ENCODE results near the gene SLC39A1.

DNA sequence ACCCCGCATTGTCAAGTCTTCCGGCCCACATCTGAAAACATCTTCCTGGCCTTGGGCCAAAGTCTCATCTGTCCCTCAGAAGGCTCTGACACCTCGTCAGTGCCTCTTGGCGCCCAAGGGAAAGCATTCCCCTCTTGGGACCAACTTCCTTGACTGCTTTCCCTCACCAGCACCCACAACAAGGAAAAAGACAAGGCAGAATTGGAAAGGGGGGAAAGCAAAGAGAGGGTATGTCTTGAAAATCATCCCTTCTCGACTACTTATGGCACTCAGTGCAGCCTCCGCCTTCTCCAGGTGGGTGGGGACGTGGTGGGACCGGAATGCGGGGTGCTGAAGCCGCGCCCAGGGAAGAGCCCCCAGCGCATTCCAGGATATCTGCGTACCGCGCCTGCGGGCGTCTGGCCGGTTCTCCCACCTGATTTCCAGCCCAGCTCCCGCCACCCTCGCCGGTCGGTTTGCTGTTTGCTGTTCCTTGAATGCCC lies 554 bp upstream of the SLC39A1 start:
- TF ChIP-seq EZH2 (IDR thresholded peaks at IDR 0.05; ENCODE audit: borderline replicate concordance, low read depth, low read length, poor library complexity, severe bottlenecking), result no peak
- TF ChIP-seq, protein P1, sequence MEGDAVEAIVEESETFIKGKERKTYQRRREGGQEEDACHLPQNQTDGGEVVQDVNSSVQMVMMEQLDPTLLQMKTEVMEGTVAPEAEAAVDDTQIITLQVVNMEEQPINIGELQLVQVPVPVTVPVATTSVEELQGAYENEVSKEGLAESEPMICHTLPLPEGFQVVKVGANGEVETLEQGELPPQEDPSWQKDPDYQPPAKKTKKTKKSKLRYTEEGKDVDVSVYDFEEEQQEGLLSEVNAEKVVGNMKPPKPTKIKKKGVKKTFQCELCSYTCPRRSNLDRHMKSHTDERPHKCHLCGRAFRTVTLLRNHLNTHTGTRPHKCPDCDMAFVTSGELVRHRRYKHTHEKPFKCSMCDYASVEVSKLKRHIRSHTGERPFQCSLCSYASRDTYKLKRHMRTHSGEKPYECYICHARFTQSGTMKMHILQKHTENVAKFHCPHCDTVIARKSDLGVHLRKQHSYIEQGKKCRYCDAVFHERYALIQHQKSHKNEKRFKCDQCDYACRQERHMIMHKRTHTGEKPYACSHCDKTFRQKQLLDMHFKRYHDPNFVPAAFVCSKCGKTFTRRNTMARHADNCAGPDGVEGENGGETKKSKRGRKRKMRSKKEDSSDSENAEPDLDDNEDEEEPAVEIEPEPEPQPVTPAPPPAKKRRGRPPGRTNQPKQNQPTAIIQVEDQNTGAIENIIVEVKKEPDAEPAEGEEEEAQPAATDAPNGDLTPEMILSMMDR (conservative IDR thresholded peaks at IDR 0.05; ENCODE audit: low read depth, low read length), result no peak

Measured in A673 (cell line).